PC-3 (cell line): ENCODE measurements around the gene CD1B. TPM values are rescaled to one million over a fixed set of nuclear protein-coding genes. Genes with fewer than 3 reads are reported as not detected.
"Not testable (repeated sequence)": the region's sequence is repeated elsewhere in the genome, so short reads cannot be mapped to it uniquely, and the experiment has no call there.

Source experiments
- ATAC-seq: fragments of 200-7000 bp; cut with Tn5 transposase; 2 replicates; pipeline ENCODE4 v1.9.1; 2020; ENCODE audit warnings: mild to moderate bottlenecking, moderate library complexity
- BruUV-seq: library from RNA; stranded (reverse); fragments of 400-500 nt; replicated peaks from 2 replicates; lab custom pipeline; 2021; lab: Mats Ljungman, UMichigan
- CTCF ChIA-PET: fragments of 300-600 bp; sonication (Branson Sonifier 250); formaldehyde crosslinking; loops from one replicate; lab custom pipeline; 2022; ENCODE audit warnings: antibody characterized with exemption; lab: Charles Lee
- POLR2A ChIA-PET: fragments of 300-600 bp; sonication (Branson Sonifier 250); formaldehyde crosslinking; loops from one replicate; lab custom pipeline; 2022; ENCODE audit warnings: antibody characterized with exemption; ENCODE audit not compliant: unreplicated experiment; lab: Charles Lee
- DNase-seq: peaks from one replicate; pipeline ENCODE4 v3.0.0-alpha.2; 2015
- H2AFZ ChIP-seq: fragments of 300-600 bp; sonication (generic); 2 replicates; pipeline ENCODE4 v1.6.0; 2016; ENCODE audit warnings: antibody characterized with exemption, low read length
- H3F3A ChIP-seq: fragments of 300-600 bp; sonication (generic); one replicate; pipeline ENCODE4 v1.6.0; 2017; ENCODE audit warnings: antibody characterized with exemption, low read length, control low read depth, mild to moderate bottlenecking; ENCODE audit not compliant: unreplicated experiment
- H3K27ac ChIP-seq: fragments of 300-600 bp; sonication (generic); 2 replicates; pipeline ENCODE4 v1.5.1; 2016; ENCODE audit warnings: mild to moderate bottlenecking, low read length
- H3K27me3 ChIP-seq: fragments of 300-600 bp; sonication (generic); 2 replicates; pipeline ENCODE4 v1.6.1; 2016; ENCODE audit warnings: low read length, mixed read lengths
- H3K36me3 ChIP-seq: fragments of 300-600 bp; sonication (generic); 2 replicates; pipeline ENCODE4 v1.6.1; 2016; ENCODE audit warnings: low read depth, mixed run types, low read length, mixed read lengths
- H3K4me1 ChIP-seq: fragments of 300-600 bp; sonication (generic); 2 replicates; pipeline ENCODE4 v1.5.1; 2016; ENCODE audit warnings: low read length; ENCODE audit not compliant: insufficient read depth
- H3K4me2 ChIP-seq: fragments of 300-600 bp; sonication (generic); 2 replicates; pipeline ENCODE4 v1.6.0; 2016; ENCODE audit warnings: low read length
- H3K4me3 ChIP-seq: fragments of 300-600 bp; sonication (generic); 2 replicates; pipeline ENCODE4 v1.5.1; 2016; ENCODE audit warnings: mild to moderate bottlenecking, low read length, mixed read lengths
- H3K79me2 ChIP-seq: fragments of 300-600 bp; sonication (generic); 2 replicates; pipeline ENCODE4 v1.6.1; 2017; ENCODE audit warnings: low read length, mixed read lengths
- H3K9ac ChIP-seq: fragments of 300-600 bp; sonication (generic); 2 replicates; pipeline ENCODE4 v1.6.0; 2016; ENCODE audit warnings: mild to moderate bottlenecking, low read length
- H3K9me2 ChIP-seq: fragments of 300-600 bp; sonication (generic); replicated peaks from 2 replicates; pipeline ENCODE4 v1.6.1; 2016; ENCODE audit warnings: mixed run types, low read length, mixed read lengths
- H3K9me3 ChIP-seq: fragments of 300-600 bp; sonication (generic); 2 replicates; pipeline ENCODE4 v1.6.1; 2016; ENCODE audit warnings: low read length, mixed read lengths
- H4K20me1 ChIP-seq: fragments of 300-600 bp; sonication (generic); 2 replicates; pipeline ENCODE4 v1.6.1; 2016; ENCODE audit warnings: low read length, mixed read lengths
- CTCF ChIP-seq: fragments of 300-600 bp; sonication (generic); conservative IDR thresholded peaks from 2 replicates; pipeline ENCODE4 v1.5.1; 2017; ENCODE audit warnings: antibody characterized with exemption, low read depth, mild to moderate bottlenecking, low read length
- EZH2 ChIP-seq: fragments of 300-600 bp; sonication (generic); IDR thresholded peaks from one replicate; pipeline ENCODE4 v1.6.1; 2017; ENCODE audit warnings: antibody characterized with exemption, mild to moderate bottlenecking, low read length; ENCODE audit not compliant: unreplicated experiment
- EZH2phosphoT487 ChIP-seq: fragments of 300-600 bp; sonication (generic); IDR thresholded peaks from 2 replicates; pipeline ENCODE4 v1.6.1; 2018; ENCODE audit warnings: mild to moderate bottlenecking, antibody characterized with exemption, low read length, borderline replicate concordance
- intact Hi-C: fragments of 100-400 bp; cut with micrococcal nuclease; formaldehyde crosslinking; loops from 2 replicates; pipeline ENCODE4 v1.9.0; 2023
- total RNA-seq: library from RNA; depleted of rRNA; stranded (reverse); fragments of >200 nt; gene quantifications from 2 replicates; pipeline ENCODE4 v1.2.3, GENCODE V29; 2014

CD1B gene
- total RNA-seq, 1 experiment from 2014 or later, result not detected

DNA sequence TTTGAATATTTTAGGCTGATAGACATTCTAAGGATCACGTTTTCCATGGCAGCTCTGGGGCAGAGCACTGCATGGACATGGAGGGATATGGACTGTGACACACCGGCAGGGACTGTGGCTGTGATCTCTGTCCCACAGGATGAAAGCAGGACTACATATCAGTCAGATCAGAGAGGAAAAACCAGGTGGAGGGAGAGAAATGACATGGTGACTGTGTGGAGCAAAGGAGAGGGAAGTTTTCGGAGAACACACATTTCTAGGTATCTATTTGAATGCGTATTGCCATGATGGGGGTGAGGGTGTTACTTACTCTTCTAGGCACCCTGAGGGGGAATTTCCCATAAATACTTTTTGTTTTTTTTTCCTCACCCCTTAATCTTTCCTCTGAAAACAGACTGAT is 44.8 kb downstream of the CD1B start:
- no peak overlapping the region for H3K27ac ChIP-seq
- no peaks in the 10 kb centered on the region for H4K20me1 ChIP-seq
- TF ChIP-seq EZH2 (no peak), CTCF (no peak), EZH2phosphoT487 (no peak)
- H3K9me2 ChIP-seq, result no peaks in the 10 kb centered on the region
- H3K4me3 ChIP-seq, result no peak overlapping the region
- no peaks in the 10 kb centered on the region for H3F3A ChIP-seq
- peaks cover 16% of the 10 kb centered on the region for H3K27me3 ChIP-seq
- CTCF ChIA-PET, result no interaction called here
- no peak overlapping the region for H3K9ac ChIP-seq
- no peaks in the 10 kb centered on the region for H3K4me1 ChIP-seq
- intact Hi-C loops, result no loop called here
- ATAC-seq (no peak), DNase-seq (no peak)
- H3K4me2 ChIP-seq, result no peak overlapping the region
- BruUV-seq, result no TSS peak
- no peak overlapping the region for H2AFZ ChIP-seq
- H3K36me3 ChIP-seq, result no peaks in the 10 kb centered on the region
- POLR2A ChIA-PET, result no interaction called here
- H3K79me2 ChIP-seq, result no peaks in the 10 kb centered on the region
- H3K9me3 ChIP-seq, result no peaks in the 10 kb centered on the region

GRCh38 chr1:158285756-158286241 is 45.5 kb downstream of the CD1B start:
- no peak overlapping the region for H3K4me3 ChIP-seq
- no peak for DNase-seq
- H3K9ac ChIP-seq, result no peak overlapping the region
- no peaks in the 10 kb centered on the region for H3K9me3 ChIP-seq
- no peaks in the 10 kb centered on the region for H3K4me1 ChIP-seq
- no peak for ATAC-seq
- no peak for TF ChIP-seq CTCF
- no peaks in the 10 kb centered on the region for H4K20me1 ChIP-seq
- intact Hi-C loops, result no loop called here
- no peak overlapping the region for H2AFZ ChIP-seq
- H3K27ac ChIP-seq, result no peak overlapping the region
- no peaks in the 10 kb centered on the region for H3F3A ChIP-seq
- POLR2A ChIA-PET, result no interaction called here
- no TSS peak for BruUV-seq
- peaks cover 11% of the 10 kb centered on the region for H3K27me3 ChIP-seq
- no peaks in the 10 kb centered on the region for H3K9me2 ChIP-seq
- no peaks in the 10 kb centered on the region for H3K79me2 ChIP-seq
- CTCF ChIA-PET, result no interaction called here
- no peaks in the 10 kb centered on the region for H3K36me3 ChIP-seq
- no peak overlapping the region for H3K4me2 ChIP-seq

DNA sequence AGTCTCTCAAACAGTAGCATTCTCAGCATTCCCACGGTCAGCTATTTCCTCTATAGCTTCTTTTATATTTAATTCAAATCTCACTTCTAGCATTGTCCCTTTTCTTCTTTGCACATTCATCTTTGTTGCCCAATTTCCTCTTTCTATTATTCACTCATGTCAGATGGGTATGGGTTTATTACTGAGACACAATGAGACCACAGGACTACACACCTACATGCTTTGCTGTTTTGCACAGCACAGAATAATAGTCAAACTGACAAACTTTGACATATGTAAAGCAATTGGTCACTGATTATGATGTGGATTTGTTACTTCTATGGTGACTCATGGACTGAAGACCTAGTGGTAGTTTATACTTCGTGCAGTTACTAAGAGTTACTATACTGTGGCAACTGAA is 47.4 kb downstream of the CD1B start:
- ChIA-PET POLR2A (no interaction called here), CTCF (no interaction called here)
- Histone ChIP-seq H3K4me2 (no peak overlapping the region), H2AFZ (no peak overlapping the region), H3K36me3 (no peaks in the 10 kb centered on the region), H3K4me3 (no peak overlapping the region), H3K9ac (no peak overlapping the region), H3K9me3 (no peaks in the 10 kb centered on the region), H3K27ac (no peak overlapping the region), H3K4me1 (no peaks in the 10 kb centered on the region), H3K9me2 (no peaks in the 10 kb centered on the region), H3F3A (no peaks in the 10 kb centered on the region), H3K79me2 (no peaks in the 10 kb centered on the region), H3K27me3 (no peaks in the 10 kb centered on the region), H4K20me1 (no peaks in the 10 kb centered on the region)
- intact Hi-C loops, result no loop called here
- ATAC-seq (no peak), DNase-seq (no peak)
- TF ChIP-seq CTCF (no peak), EZH2phosphoT487 (no peak), EZH2 (no peak)
- no TSS peak for BruUV-seq

DNA sequence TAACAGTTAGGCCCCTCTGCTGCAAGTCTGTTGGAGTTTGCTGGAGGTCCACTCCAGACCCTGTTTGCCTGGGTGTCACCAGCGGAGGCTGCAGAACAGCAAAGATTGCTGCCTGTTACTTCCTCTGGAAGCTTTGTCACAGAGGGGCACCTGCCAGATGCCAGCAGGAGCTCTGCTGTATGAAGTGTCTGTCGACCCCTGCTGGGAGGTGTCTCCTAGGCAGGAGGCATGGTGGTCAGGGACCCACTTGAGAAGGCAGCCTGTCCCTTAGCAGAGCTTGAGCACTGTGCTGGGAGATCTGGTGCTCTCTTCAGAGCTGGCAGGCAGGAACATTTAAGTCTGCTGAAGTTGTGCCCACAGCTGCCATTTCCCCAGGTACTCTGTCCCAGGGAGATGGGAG is 48.9 kb downstream of the CD1B start:
- ATAC-seq, H3K9me3 ChIP-seq, DNase-seq, BruUV-seq, H3K79me2 ChIP-seq, H3K4me2 ChIP-seq, H3K4me1 ChIP-seq, H3K27ac ChIP-seq, H3K36me3 ChIP-seq, POLR2A ChIA-PET, H2AFZ ChIP-seq, H4K20me1 ChIP-seq, H3K9ac ChIP-seq, H3K9me2 ChIP-seq, CTCF ChIA-PET, intact Hi-C loops, H3K4me3 ChIP-seq, H3K27me3 ChIP-seq, H3F3A ChIP-seq: not testable (repeated sequence)
